HEK293 (cell line): ENCODE measurements around the gene POLR1H.
A peak's percentile ranks its signal among the peaks of the same experiment; 100 is the strongest.

Source experiments
- GLIS1 ChIP-seq: fragments of 450-650 bp; formaldehyde crosslinking; IDR thresholded peaks from 2 replicates; pipeline ENCODE4 v1.5.1; 2016; ENCODE audit warnings: missing biosample characterization, missing genetic modification characterization
- KLF17 ChIP-seq: fragments of 450-650 bp; formaldehyde crosslinking; IDR thresholded peaks from 2 replicates; pipeline ENCODE4 v1.5.1; 2016; ENCODE audit warnings: missing biosample characterization, missing genetic modification characterization
- KLF9 ChIP-seq: fragments of 450-650 bp; formaldehyde crosslinking; IDR thresholded peaks from 2 replicates; pipeline ENCODE4 v1.5.1; 2016; ENCODE audit warnings: missing biosample characterization, missing genetic modification characterization, low read depth
- MZF1 ChIP-seq: fragments of 450-650 bp; formaldehyde crosslinking; IDR thresholded peaks from 2 replicates; pipeline ENCODE4 v1.5.1; 2017; ENCODE audit warnings: missing biosample characterization, missing genetic modification characterization, borderline replicate concordance
- OSR2 ChIP-seq: fragments of 450-650 bp; formaldehyde crosslinking; IDR thresholded peaks from 2 replicates; pipeline ENCODE4 v1.5.1; 2016; ENCODE audit warnings: missing biosample characterization, missing genetic modification characterization
- OVOL3 ChIP-seq: fragments of 450-650 bp; formaldehyde crosslinking; IDR thresholded peaks from 2 replicates; pipeline ENCODE4 v1.5.1; 2016; ENCODE audit warnings: missing biosample characterization, missing genetic modification characterization
- PRDM1 ChIP-seq: fragments of 450-650 bp; formaldehyde crosslinking; IDR thresholded peaks from 2 replicates; pipeline ENCODE4; 2016; ENCODE audit warnings: missing biosample characterization, missing genetic modification characterization
- PRDM6 ChIP-seq: fragments of 450-650 bp; formaldehyde crosslinking; IDR thresholded peaks from 2 replicates; pipeline ENCODE4 v1.5.1; 2017; ENCODE audit warnings: missing biosample characterization, missing genetic modification characterization
- SCRT2 ChIP-seq: fragments of 450-650 bp; formaldehyde crosslinking; IDR thresholded peaks from 2 replicates; pipeline ENCODE4 v1.5.1; 2016; ENCODE audit warnings: missing biosample characterization, missing genetic modification characterization
- TRIM28 ChIP-seq: IDR thresholded peaks from 2 replicates; pipeline ENCODE4 v1.6.1; 2011; ENCODE audit warnings: low read length, control low read depth, borderline replicate concordance
- ZBTB44 ChIP-seq: fragments of 450-650 bp; IDR thresholded peaks from 2 replicates; pipeline ENCODE4 v1.5.1; 2018; ENCODE audit warnings: missing biosample characterization, mild to moderate bottlenecking, missing genetic modification characterization
- ZEB2 ChIP-seq: fragments of 450-650 bp; formaldehyde crosslinking; IDR thresholded peaks from 2 replicates; pipeline ENCODE4 v1.5.1; 2016; ENCODE audit warnings: missing biosample characterization, missing genetic modification characterization
- ZFHX2 ChIP-seq: fragments of 450-650 bp; formaldehyde crosslinking; conservative IDR thresholded peaks from 2 replicates; pipeline ENCODE4 v1.5.1; 2016; ENCODE audit warnings: missing biosample characterization, missing genetic modification characterization
- ZNF138 ChIP-seq: fragments of 450-650 bp; formaldehyde crosslinking; IDR thresholded peaks from 2 replicates; pipeline ENCODE4 v1.5.1; 2016; ENCODE audit warnings: missing biosample characterization, missing genetic modification characterization, borderline replicate concordance
- ZNF2 ChIP-seq: fragments of 450-650 bp; formaldehyde crosslinking; IDR thresholded peaks from 2 replicates; pipeline ENCODE4 v1.5.1; 2016; ENCODE audit warnings: missing biosample characterization, missing genetic modification characterization
- ZNF202 ChIP-seq: fragments of 450-650 bp; formaldehyde crosslinking; IDR thresholded peaks from 2 replicates; pipeline ENCODE4 v1.5.1; 2016; ENCODE audit warnings: missing biosample characterization, missing genetic modification characterization, borderline replicate concordance
- ZNF341 ChIP-seq: fragments of 450-650 bp; formaldehyde crosslinking; IDR thresholded peaks from 2 replicates; pipeline ENCODE4; 2016; ENCODE audit warnings: low read depth, missing biosample characterization, missing genetic modification characterization
- ZNF350 ChIP-seq: fragments of 450-650 bp; formaldehyde crosslinking; IDR thresholded peaks from 2 replicates; pipeline ENCODE4 v1.5.0; 2017; ENCODE audit warnings: missing biosample characterization, mild to moderate bottlenecking, missing genetic modification characterization
- ZNF529 ChIP-seq: fragments of 450-650 bp; formaldehyde crosslinking; IDR thresholded peaks from 2 replicates; pipeline ENCODE4 v1.5.1; 2017; ENCODE audit warnings: missing genetic modification characterization, missing biosample characterization; ENCODE audit not compliant: insufficient replicate concordance
- ZNF530 ChIP-seq: fragments of 450-650 bp; formaldehyde crosslinking; IDR thresholded peaks from 2 replicates; pipeline ENCODE4 v1.5.1; 2016; ENCODE audit warnings: low read depth, missing biosample characterization, missing genetic modification characterization
- ZNF558 ChIP-seq: fragments of 450-650 bp; formaldehyde crosslinking; IDR thresholded peaks from 2 replicates; pipeline ENCODE4 v1.5.1; 2016; ENCODE audit warnings: missing biosample characterization, missing genetic modification characterization
- ZNF571 ChIP-seq: fragments of 450-650 bp; formaldehyde crosslinking; IDR thresholded peaks from 2 replicates; pipeline ENCODE4 v1.5.0; 2017; ENCODE audit warnings: missing biosample characterization, missing genetic modification characterization
- ZNF600 ChIP-seq: fragments of 450-650 bp; formaldehyde crosslinking; IDR thresholded peaks from 2 replicates; pipeline ENCODE4 v1.5.1; 2016; ENCODE audit warnings: missing biosample characterization, missing genetic modification characterization
- ZNF624 ChIP-seq: fragments of 450-650 bp; formaldehyde crosslinking; IDR thresholded peaks from 2 replicates; pipeline ENCODE4 v1.5.1; 2017; ENCODE audit warnings: missing biosample characterization, missing genetic modification characterization
- ZNF645 ChIP-seq: fragments of 450-650 bp; formaldehyde crosslinking; IDR thresholded peaks from 2 replicates; pipeline ENCODE4; 2016; ENCODE audit warnings: missing biosample characterization, missing genetic modification characterization
- ZNF701 ChIP-seq: fragments of 450-650 bp; formaldehyde crosslinking; IDR thresholded peaks from 2 replicates; pipeline ENCODE4 v1.5.1; 2016; ENCODE audit warnings: missing biosample characterization, missing genetic modification characterization
- ZNF792 ChIP-seq: fragments of 450-650 bp; formaldehyde crosslinking; IDR thresholded peaks from 2 replicates; pipeline ENCODE4 v1.5.1; 2016; ENCODE audit warnings: missing biosample characterization, missing genetic modification characterization
- ZSCAN5A ChIP-seq: fragments of 450-650 bp; formaldehyde crosslinking; IDR thresholded peaks from 2 replicates; pipeline ENCODE4 v1.5.1; 2016; ENCODE audit warnings: missing biosample characterization, missing genetic modification characterization

The POLR1H gene

GRCh38 chr6:30074331-30075093 is 13.4 kb downstream of the POLR1H start (continued):
- no peak for TF ChIP-seq TRIM28
- TF ChIP-seq ZFHX2 (tag by site-specific recombination) = no peak; the same call in 1 of the 2 replicates
- no peak for TF ChIP-seq OVOL3 (tag by site-specific recombination)
- no peak for TF ChIP-seq ZNF645
- TF ChIP-seq ZBTB44 (tag by site-specific recombination) = no peak
- no peak for TF ChIP-seq PRDM6
- TF ChIP-seq ZNF530 (tag by site-specific recombination) = no peak
- no peak for TF ChIP-seq OSR2
- TF ChIP-seq ZNF571 (tag by site-specific recombination) = no peak
- TF ChIP-seq PRDM1 (tag by site-specific recombination) = no peak
- TF ChIP-seq SCRT2 = no peak
- no peak for TF ChIP-seq KLF17 (tag by site-specific recombination)
- no peak for TF ChIP-seq ZNF558 (tag by site-specific recombination)
- no peak for TF ChIP-seq ZNF624 (tag by site-specific recombination)
- no peak for TF ChIP-seq ZSCAN5A (tag by site-specific recombination)
- TF ChIP-seq ZNF138 (tag by site-specific recombination) = no peak
- TF ChIP-seq ZNF600 = 0 out of 2 replicates have a peak, but pooled peaks have one; percentile 19
- TF ChIP-seq GLIS1 (tag by site-specific recombination) = peak; percentile 82
- no peak for TF ChIP-seq ZNF2 (tag by site-specific recombination)
- no peak for TF ChIP-seq ZEB2 (tag by site-specific recombination)
- TF ChIP-seq ZNF529 (tag by site-specific recombination) = no peak
- no peak for TF ChIP-seq ZNF202 (tag by site-specific recombination)
- no peak for TF ChIP-seq KLF9 (tag by site-specific recombination)
- no peak for TF ChIP-seq ZNF350 (tag by site-specific recombination)
- no peak for TF ChIP-seq ZNF701
- TF ChIP-seq MZF1 = no peak
- no peak for TF ChIP-seq ZNF792 (tag by site-specific recombination)
- peak; percentile 92 for TF ChIP-seq ZNF341 (tag by site-specific recombination)
